OCI-LY1 (cell line): ENCODE data around the gene HDDC3.

Experiments
- H2AFZ ChIP-seq: fragments of 200-600 bp; sonication (generic), shearing (Covaris generic); 2 replicates; pipeline ENCODE4 v1.6.0; 2014; ENCODE audit warnings: antibody characterized with exemption, mild to moderate bottlenecking, low read length
- H3F3A ChIP-seq: fragments of 200-600 bp; sonication (generic), shearing (Covaris generic); 2 replicates; pipeline ENCODE4 v1.6.0; 2014; ENCODE audit warnings: mild to moderate bottlenecking, antibody characterized with exemption, low read length, moderate library complexity; ENCODE audit not compliant: insufficient read depth
- H3K27ac ChIP-seq: fragments of 200-600 bp; sonication (generic); 2 replicates; pipeline ENCODE4 v1.5.1; 2014; ENCODE audit warnings: low read length, mixed run types, mild to moderate bottlenecking, low read depth; ENCODE audit not compliant: poor library complexity, severe bottlenecking
- H3K27me3 ChIP-seq: fragments of 200-600 bp; sonication (generic); 2 replicates; pipeline ENCODE4 v1.6.0; 2014; ENCODE audit warnings: antibody characterized with exemption, mild to moderate bottlenecking, low read length, moderate library complexity; ENCODE audit not compliant: insufficient read depth
- H3K36me3 ChIP-seq: fragments of 200-600 bp; sonication (generic); 2 replicates; pipeline ENCODE4 v1.6.1; 2014; ENCODE audit warnings: mild to moderate bottlenecking, antibody characterized with exemption, low read length, moderate library complexity, mixed read lengths; ENCODE audit not compliant: insufficient read depth
- H3K4me1 ChIP-seq: fragments of 200-600 bp; sonication (generic); 2 replicates; pipeline ENCODE4 v1.5.1; 2014; ENCODE audit warnings: mild to moderate bottlenecking, low read length, moderate library complexity; ENCODE audit not compliant: insufficient read depth, severe bottlenecking
- H3K4me2 ChIP-seq: fragments of 200-600 bp; sonication (generic), shearing (Covaris generic); 2 replicates; pipeline ENCODE4 v1.6.1; 2014; ENCODE audit warnings: low read length
- H3K4me3 ChIP-seq: fragments of 200-600 bp; sonication (generic); 2 replicates; pipeline ENCODE4 v1.5.1; 2014; ENCODE audit warnings: low read length, low read depth, mild to moderate bottlenecking, mixed read lengths; ENCODE audit not compliant: poor library complexity, severe bottlenecking
- H3K79me2 ChIP-seq: fragments of 200-600 bp; shearing (Covaris generic); 2 replicates; pipeline ENCODE4 v1.6.1; 2016; ENCODE audit warnings: mixed run types, low read length, mixed read lengths; ENCODE audit not compliant: insufficient read depth
- H3K9ac ChIP-seq: fragments of 200-600 bp; sonication (generic), shearing (Covaris generic); 2 replicates; pipeline ENCODE4 v1.6.1; 2014; ENCODE audit warnings: mild to moderate bottlenecking, low read length, mixed read lengths
- H3K9me2 ChIP-seq: fragments of 200-600 bp; sonication (generic), shearing (Covaris generic); 2 replicates; pipeline ENCODE4 v1.6.1; 2014; ENCODE audit warnings: low read depth, mild to moderate bottlenecking, low read length, mixed read lengths
- H3K9me3 ChIP-seq: fragments of 200-600 bp; shearing (Covaris generic); 2 replicates; pipeline ENCODE4 v1.6.1; 2014; ENCODE audit warnings: low read length, mixed read lengths
- H4K20me1 ChIP-seq: fragments of 200-600 bp; sonication (generic), shearing (Covaris generic); 2 replicates; pipeline ENCODE4 v1.6.0; 2016; ENCODE audit warnings: mild to moderate bottlenecking, low read length; ENCODE audit not compliant: insufficient read depth
- CTCF ChIP-seq: fragments of 200-600 bp; sonication (generic), shearing (Covaris generic); IDR thresholded peaks from 2 replicates; pipeline ENCODE4 v1.5.1; 2017; ENCODE audit warnings: mild to moderate bottlenecking, antibody characterized with exemption, low read length, moderate library complexity, mixed read lengths
- EZH2 ChIP-seq: fragments of 200-600 bp; sonication (generic), shearing (Covaris generic); IDR thresholded peaks from 2 replicates; pipeline ENCODE4 v1.8.0; 2017; ENCODE audit warnings: borderline replicate concordance, mixed run types, mild to moderate bottlenecking, antibody characterized with exemption, low read length, moderate library complexity, mixed read lengths

HDDC3 gene

GRCh38 chr15:90916461-90916860 is 15.9 kb downstream of the HDDC3 start:
- peak overlapping the region; percentile 64; the same call in 1 of the 2 replicates for H3K9ac ChIP-seq
- no peak for TF ChIP-seq CTCF
- no peak for TF ChIP-seq EZH2
- no peaks in the 10 kb centered on the region for H3K27me3 ChIP-seq
- H3K4me2 ChIP-seq: peak overlapping the region; percentile 59; the same call in 1 of the 2 replicates
- no peaks in the 10 kb centered on the region for H4K20me1 ChIP-seq
- peaks cover 19% of the 10 kb centered on the region for H3K4me1 ChIP-seq
- no peaks in the 10 kb centered on the region for H3K9me2 ChIP-seq
- H3K9me3 ChIP-seq: no peaks in the 10 kb centered on the region
- H3F3A ChIP-seq: no peaks in the 10 kb centered on the region
- H3K27ac ChIP-seq: peak overlapping the region; percentile 78
- H3K36me3 ChIP-seq: peaks cover 63% of the 10 kb centered on the region; the same call in 1 of the 2 replicates
- H2AFZ ChIP-seq: no peak overlapping the region
- peak overlapping the region; percentile 42 for H3K4me3 ChIP-seq
- H3K79me2 ChIP-seq: no peaks in the 10 kb centered on the region

DNA sequence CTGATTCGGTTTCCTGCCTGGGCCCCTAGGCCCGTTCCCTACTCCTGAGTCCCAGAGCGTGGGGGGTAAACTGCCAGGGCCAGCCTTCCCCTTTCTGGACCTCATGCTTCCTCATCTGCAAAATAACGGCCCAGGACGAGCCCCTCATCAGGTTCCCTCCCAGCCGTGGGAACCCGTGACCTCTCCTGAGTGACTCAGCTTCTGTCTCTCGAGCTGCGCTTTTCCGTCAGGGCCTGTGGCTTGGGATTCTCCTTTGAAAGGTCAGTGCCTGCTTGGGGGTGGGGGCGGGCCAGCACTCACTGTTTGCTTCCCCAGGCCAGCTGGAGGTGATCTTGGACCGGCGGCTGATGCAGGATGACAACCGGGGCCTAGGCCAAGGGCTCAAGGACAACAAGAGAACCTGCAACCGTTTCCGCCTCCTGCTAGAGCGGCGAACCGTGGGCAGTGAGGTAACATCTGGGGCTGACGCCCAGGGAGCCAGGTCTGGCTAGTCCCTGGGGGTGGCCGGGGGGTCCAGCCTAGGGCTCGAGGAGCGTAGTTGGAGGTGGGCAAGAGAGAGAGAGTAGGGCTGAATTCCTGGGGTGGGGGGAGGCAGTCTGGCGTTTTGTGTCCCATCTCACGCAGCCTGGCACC is 16.4 kb downstream of the HDDC3 start:
- Histone ChIP-seq H3F3A (no peaks in the 10 kb centered on the region), H3K27me3 (no peaks in the 10 kb centered on the region), H3K9ac (peak overlapping the region; percentile 64), H2AFZ (no peak overlapping the region), H3K9me2 (no peaks in the 10 kb centered on the region), H3K27ac (peak overlapping the region; percentile 78), H3K36me3 (peaks cover 63% of the 10 kb centered on the region; the same call in 1 of the 2 replicates), H3K4me2 (peak overlapping the region; percentile 59), H3K4me3 (peak overlapping the region; percentile 42), H4K20me1 (no peaks in the 10 kb centered on the region), H3K4me1 (peaks cover 19% of the 10 kb centered on the region), H3K9me3 (no peaks in the 10 kb centered on the region), H3K79me2 (no peaks in the 10 kb centered on the region)
- TF ChIP-seq EZH2: no peak
- TF ChIP-seq CTCF: no peak

- Histone ChIP-seq H3K4me1 (peaks cover 19% of the 10 kb centered on the region), H4K20me1 (no peaks in the 10 kb centered on the region), H3F3A (no peaks in the 10 kb centered on the region), H2AFZ (no peak overlapping the region), H3K4me2 (peak overlapping the region; percentile 59), H3K79me2 (no peaks in the 10 kb centered on the region), H3K27me3 (no peaks in the 10 kb centered on the region), H3K36me3 (peaks cover 59% of the 10 kb centered on the region; the same call in 1 of the 2 replicates), H3K9me2 (no peaks in the 10 kb centered on the region), H3K4me3 (peak overlapping the region; percentile 42), H3K27ac (peak overlapping the region; percentile 78), H3K9ac (peak overlapping the region; percentile 64), H3K9me3 (no peaks in the 10 kb centered on the region)
- TF ChIP-seq EZH2: no peak
- no peak for TF ChIP-seq CTCF
Observed at GRCh38 chr15:90915216-90915807, 17.0 kb downstream of the HDDC3 start.
